Measurements from ENCODE around the gene PABPC3.

The PABPC3 gene

GRCh38 chr13:25131881-25132420 lies 36.0 kb downstream of the PABPC3 start:
- peaks cover 3% of the 10 kb centered on the region for H3K9me3 Mint-ChIP-seq
- TF ChIP-seq, protein P1, sequence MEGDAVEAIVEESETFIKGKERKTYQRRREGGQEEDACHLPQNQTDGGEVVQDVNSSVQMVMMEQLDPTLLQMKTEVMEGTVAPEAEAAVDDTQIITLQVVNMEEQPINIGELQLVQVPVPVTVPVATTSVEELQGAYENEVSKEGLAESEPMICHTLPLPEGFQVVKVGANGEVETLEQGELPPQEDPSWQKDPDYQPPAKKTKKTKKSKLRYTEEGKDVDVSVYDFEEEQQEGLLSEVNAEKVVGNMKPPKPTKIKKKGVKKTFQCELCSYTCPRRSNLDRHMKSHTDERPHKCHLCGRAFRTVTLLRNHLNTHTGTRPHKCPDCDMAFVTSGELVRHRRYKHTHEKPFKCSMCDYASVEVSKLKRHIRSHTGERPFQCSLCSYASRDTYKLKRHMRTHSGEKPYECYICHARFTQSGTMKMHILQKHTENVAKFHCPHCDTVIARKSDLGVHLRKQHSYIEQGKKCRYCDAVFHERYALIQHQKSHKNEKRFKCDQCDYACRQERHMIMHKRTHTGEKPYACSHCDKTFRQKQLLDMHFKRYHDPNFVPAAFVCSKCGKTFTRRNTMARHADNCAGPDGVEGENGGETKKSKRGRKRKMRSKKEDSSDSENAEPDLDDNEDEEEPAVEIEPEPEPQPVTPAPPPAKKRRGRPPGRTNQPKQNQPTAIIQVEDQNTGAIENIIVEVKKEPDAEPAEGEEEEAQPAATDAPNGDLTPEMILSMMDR (IDR thresholded peaks at IDR 0.05; ENCODE audit: unreplicated experiment in 3 of 3): no peak

DNA sequence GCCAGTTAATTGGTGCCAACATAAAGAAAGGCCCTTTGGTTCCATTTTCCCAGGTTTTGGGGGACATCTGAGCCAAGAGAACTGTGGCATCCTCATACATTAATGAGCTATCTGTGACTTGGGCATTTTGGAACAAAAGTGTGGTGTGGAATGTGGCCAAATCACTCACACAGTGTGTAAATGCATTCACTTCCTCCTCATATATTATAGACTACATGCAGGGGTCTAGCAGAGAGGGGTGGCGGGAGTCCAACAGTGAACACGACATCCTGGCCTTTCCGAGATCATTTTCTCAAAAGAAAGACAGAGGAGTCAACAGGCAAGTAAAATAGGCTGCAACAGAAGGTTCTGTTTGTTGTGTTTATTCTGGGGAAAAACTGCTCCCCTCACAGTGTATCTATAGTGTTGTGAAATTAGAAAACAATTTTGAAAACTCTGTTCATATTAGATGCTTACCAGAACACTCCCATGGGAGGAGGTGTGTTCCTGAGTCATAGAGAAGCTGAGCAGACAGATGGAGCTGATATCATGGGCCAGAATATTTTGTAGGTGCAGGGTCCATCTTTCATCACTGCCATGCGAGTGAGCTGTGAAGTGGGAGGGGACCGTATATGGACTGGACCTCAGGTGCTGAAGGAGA lies 36.9 kb downstream of the PABPC3 start:
- Mint-ChIP-seq H3K4me1 (peaks cover 20% of the 10 kb centered on the region), H3K4me3 (no peak overlapping the region), H3K27me3 (ENCODE audit: low read depth) (peaks cover 18% of the 10 kb centered on the region), H3K36me3 (ENCODE audit: low read depth) (no peaks in the 10 kb centered on the region), H3K27ac (no peak overlapping the region), H3K9me3 (peaks cover 3% of the 10 kb centered on the region)
- TF ChIP-seq, protein P1 (IDR thresholded peaks at IDR 0.05; ENCODE audit: unreplicated experiment in 3 of 3): no peak

More at GRCh38 chr13:25131881-25132420, 36.0 kb downstream of the PABPC3 start:
- H3K4me3 Mint-ChIP-seq: no peak overlapping the region
- peaks cover 10% of the 10 kb centered on the region for H3K27me3 Mint-ChIP-seq (ENCODE audit: low read depth)
- peaks cover 14% of the 10 kb centered on the region for H3K4me1 Mint-ChIP-seq
- no peak overlapping the region for H3K27ac Mint-ChIP-seq
- H3K36me3 Mint-ChIP-seq (ENCODE audit: low read depth): no peaks in the 10 kb centered on the region

DNA sequence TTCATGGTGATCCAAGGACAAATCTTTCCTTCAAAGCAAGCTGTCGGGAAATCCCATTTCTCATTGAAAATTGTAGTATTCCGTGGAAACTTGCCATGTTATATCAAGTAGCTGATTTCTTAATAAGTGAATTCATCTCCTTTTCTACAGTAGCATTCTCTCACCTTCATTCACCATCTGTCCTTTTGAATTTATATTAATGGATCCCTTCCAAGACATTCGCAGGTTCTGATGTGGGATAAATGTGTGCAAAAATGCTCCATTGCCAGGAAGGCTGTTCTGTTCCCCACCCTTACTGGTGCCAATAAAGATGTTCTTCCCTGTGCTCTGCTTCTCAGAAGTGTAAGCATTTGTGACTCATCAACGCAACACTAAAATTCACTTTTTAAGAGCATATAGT lies 40.0 kb downstream of the PABPC3 start:
- no peak overlapping the region for H3K4me3 Mint-ChIP-seq
- TF ChIP-seq, protein P1 (IDR thresholded peaks at IDR 0.05; ENCODE audit: unreplicated experiment in 3 of 3): no peak
- no peak overlapping the region for H3K27ac Mint-ChIP-seq
- peaks cover 20% of the 10 kb centered on the region for H3K4me1 Mint-ChIP-seq
- peaks cover 3% of the 10 kb centered on the region for H3K9me3 Mint-ChIP-seq
- peaks cover 33% of the 10 kb centered on the region for H3K27me3 Mint-ChIP-seq (ENCODE audit: low read depth)
- H3K36me3 Mint-ChIP-seq (ENCODE audit: low read depth): no peaks in the 10 kb centered on the region

- Mint-ChIP-seq H3K27ac (no peak overlapping the region), H3K27me3 (ENCODE audit: low read depth) (peaks cover 39% of the 10 kb centered on the region), H3K4me1 (peaks cover 20% of the 10 kb centered on the region), H3K4me3 (no peak overlapping the region), H3K9me3 (peaks cover 3% of the 10 kb centered on the region), H3K36me3 (ENCODE audit: low read depth) (no peaks in the 10 kb centered on the region)
- TF ChIP-seq, protein P1 (IDR thresholded peaks at IDR 0.05; ENCODE audit: unreplicated experiment in 3 of 3): no peak
These were observed 41.2 kb downstream of the PABPC3 start for GRCh38 chr13:25136880-25137787.

- peaks cover 3% of the 10 kb centered on the region for H3K9me3 Mint-ChIP-seq
- TF ChIP-seq, protein P1 (IDR thresholded peaks at IDR 0.05; ENCODE audit: unreplicated experiment in 3 of 3): no peak
- H3K27me3 Mint-ChIP-seq (ENCODE audit: low read depth): peaks cover 42% of the 10 kb centered on the region
- H3K4me3 Mint-ChIP-seq: no peak overlapping the region
- H3K27ac Mint-ChIP-seq: no peak overlapping the region
- H3K4me1 Mint-ChIP-seq: peaks cover 14% of the 10 kb centered on the region
- no peaks in the 10 kb centered on the region for H3K36me3 Mint-ChIP-seq (ENCODE audit: low read depth)
These were observed 41.8 kb downstream of the PABPC3 start for GRCh38 chr13:25137788-25138115.
